ENCODE results near the gene CHRNA10.

DNA sequence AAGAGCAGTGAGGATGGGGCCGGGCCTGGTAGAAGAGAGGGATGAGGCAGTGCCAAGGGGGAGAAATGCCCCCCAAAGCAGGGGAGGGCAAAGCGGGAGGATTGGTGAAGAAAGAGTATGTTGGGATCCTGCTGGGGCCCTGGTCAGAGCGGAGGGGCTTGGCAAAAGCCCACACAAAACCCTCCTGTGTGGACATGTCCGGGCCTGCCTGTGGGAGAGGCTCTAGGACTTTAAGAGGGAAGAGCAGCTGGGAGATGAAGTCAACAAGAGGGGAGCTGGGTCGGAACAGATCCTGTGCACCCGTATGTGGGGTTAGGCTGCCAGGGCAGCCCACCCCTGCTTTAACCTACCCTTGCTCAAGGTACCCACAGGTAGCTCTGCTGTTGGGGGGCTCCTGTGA is 55.2 kb downstream of the CHRNA10 start:
- TF ChIP-seq ZNF274 (IDR thresholded peaks at IDR 0.05; ENCODE audit: low read depth, low read length) (no peak), SUZ12 (IDR thresholded peaks at IDR 0.05; ENCODE audit: extremely low read depth, insufficient read depth, insufficient read length) (no peak), YY1 (IDR thresholded peaks at IDR 0.05; ENCODE audit: insufficient read depth, insufficient read length) (no peak)

Data from NT2/D1 (cell line).